ENCODE data around the gene GMCL1.
"Not testable (repeated sequence)": the region's sequence is repeated elsewhere in the genome, so short reads cannot be mapped to it uniquely, and the experiment has no call there.

GMCL1 gene

DNA sequence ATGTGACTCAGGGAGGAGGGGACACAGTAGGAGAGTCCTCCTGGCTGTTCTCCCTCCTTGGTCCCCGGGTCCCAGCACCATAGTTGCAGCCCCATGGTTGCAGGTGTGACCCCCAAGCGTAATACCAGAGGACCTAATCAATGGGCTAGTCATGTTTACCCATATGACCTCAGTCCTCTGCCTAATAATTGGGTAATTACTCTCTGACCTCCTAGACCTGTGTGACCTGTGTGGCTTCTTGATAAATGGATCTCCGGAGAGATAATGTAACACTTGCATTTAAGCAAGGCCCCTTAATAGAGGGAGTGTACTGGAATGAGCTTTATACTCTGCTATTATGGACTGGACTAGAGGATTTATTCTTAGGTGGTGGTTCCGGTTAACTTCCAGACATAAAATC is 32.2 kb upstream of the GMCL1 start:
- Histone ChIP-seq H3K9ac (ENCODE audit: low read length) (no peak overlapping the region), H3K27me3 (ENCODE audit: control insufficient read depth, insufficient read depth, low read length) (no peaks in the 10 kb centered on the region), H3K36me3 (ENCODE audit: control insufficient read depth, insufficient read depth, low read length) (peaks cover 5% of the 10 kb centered on the region), H3K27ac (ENCODE audit: low read depth, low read length) (peak overlapping the region; percentile 12), H3K4me1 (ENCODE audit: control insufficient read depth, insufficient read depth, low read length) (peaks cover 6% of the 10 kb centered on the region), H3K4me3 (ENCODE audit: low read length) (no peak overlapping the region)

DNA sequence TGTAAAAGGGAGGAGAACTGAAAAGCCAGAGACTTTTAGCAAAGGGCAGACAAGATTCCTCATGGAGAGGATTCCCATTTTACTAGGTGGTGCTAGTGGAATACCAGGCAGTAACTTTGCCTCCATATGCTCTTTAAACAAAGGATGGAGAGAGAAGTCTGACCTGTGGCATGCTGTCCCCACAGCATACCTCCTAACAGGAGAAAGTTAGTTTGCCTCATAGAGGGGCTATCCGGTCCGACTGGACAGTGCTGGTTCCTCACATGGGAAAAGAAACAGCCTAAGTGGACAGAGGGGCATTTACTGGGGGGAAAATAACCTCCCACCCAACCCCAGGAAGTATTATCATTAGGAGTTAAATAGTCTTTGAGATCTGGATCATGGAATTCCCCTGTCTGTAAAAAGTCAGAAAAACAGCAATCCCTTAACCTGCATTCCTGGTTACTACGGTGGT is 31.6 kb upstream of the GMCL1 start:
- Histone ChIP-seq H3K4me3 (ENCODE audit: low read length) (peak overlapping the region; percentile 70), H3K27ac (ENCODE audit: low read depth, low read length) (no peak overlapping the region), H3K36me3 (ENCODE audit: control insufficient read depth, insufficient read depth, low read length) (peaks cover 5% of the 10 kb centered on the region), H3K4me1 (ENCODE audit: control insufficient read depth, insufficient read depth, low read length) (peaks cover 6% of the 10 kb centered on the region), H3K9ac (ENCODE audit: low read length) (no peak overlapping the region), H3K27me3 (ENCODE audit: control insufficient read depth, insufficient read depth, low read length) (no peaks in the 10 kb centered on the region)

GRCh38 chr2:69798290-69798908 is 31.1 kb upstream of the GMCL1 start:
- Histone ChIP-seq H3K4me3 (ENCODE audit: low read length) (peak overlapping the region; percentile 70), H3K27ac (ENCODE audit: low read depth, low read length) (peak overlapping the region; percentile 80), H3K27me3 (ENCODE audit: control insufficient read depth, insufficient read depth, low read length) (no peaks in the 10 kb centered on the region), H3K36me3 (ENCODE audit: control insufficient read depth, insufficient read depth, low read length) (peaks cover 4% of the 10 kb centered on the region), H3K4me1 (ENCODE audit: control insufficient read depth, insufficient read depth, low read length) (peaks cover 6% of the 10 kb centered on the region), H3K9ac (ENCODE audit: low read length) (peak overlapping the region; percentile 34)

- H3K9ac ChIP-seq (ENCODE audit: low read length) = no peak overlapping the region
Observed at GRCh38 chr2:69798909-69799526, 30.4 kb upstream of the GMCL1 start.

GRCh38 chr2:69801745-69802290 is 27.6 kb upstream of the GMCL1 start:
- Histone ChIP-seq H3K27me3 (ENCODE audit: control insufficient read depth, insufficient read depth, low read length) (no peaks in the 10 kb centered on the region), H3K36me3 (ENCODE audit: control insufficient read depth, insufficient read depth, low read length) (no peaks in the 10 kb centered on the region), H3K4me1 (ENCODE audit: control insufficient read depth, insufficient read depth, low read length) (peaks cover 6% of the 10 kb centered on the region), H3K9ac (ENCODE audit: low read length) (no peak overlapping the region), H3K27ac (ENCODE audit: low read depth, low read length) (no peak overlapping the region), H3K4me3 (ENCODE audit: low read length) (no peak overlapping the region)

More at GRCh38 chr2:69798909-69799526, 30.4 kb upstream of the GMCL1 start:
- peak overlapping the region; percentile 70 for H3K4me3 ChIP-seq (ENCODE audit: low read length)
- H3K36me3 ChIP-seq (ENCODE audit: control insufficient read depth, insufficient read depth, low read length) = peaks cover 3% of the 10 kb centered on the region
- H3K27ac ChIP-seq (ENCODE audit: low read depth, low read length) = peak overlapping the region; percentile 80
- no peaks in the 10 kb centered on the region for H3K27me3 ChIP-seq (ENCODE audit: control insufficient read depth, insufficient read depth, low read length)
- peaks cover 6% of the 10 kb centered on the region for H3K4me1 ChIP-seq (ENCODE audit: control insufficient read depth, insufficient read depth, low read length)

DNA sequence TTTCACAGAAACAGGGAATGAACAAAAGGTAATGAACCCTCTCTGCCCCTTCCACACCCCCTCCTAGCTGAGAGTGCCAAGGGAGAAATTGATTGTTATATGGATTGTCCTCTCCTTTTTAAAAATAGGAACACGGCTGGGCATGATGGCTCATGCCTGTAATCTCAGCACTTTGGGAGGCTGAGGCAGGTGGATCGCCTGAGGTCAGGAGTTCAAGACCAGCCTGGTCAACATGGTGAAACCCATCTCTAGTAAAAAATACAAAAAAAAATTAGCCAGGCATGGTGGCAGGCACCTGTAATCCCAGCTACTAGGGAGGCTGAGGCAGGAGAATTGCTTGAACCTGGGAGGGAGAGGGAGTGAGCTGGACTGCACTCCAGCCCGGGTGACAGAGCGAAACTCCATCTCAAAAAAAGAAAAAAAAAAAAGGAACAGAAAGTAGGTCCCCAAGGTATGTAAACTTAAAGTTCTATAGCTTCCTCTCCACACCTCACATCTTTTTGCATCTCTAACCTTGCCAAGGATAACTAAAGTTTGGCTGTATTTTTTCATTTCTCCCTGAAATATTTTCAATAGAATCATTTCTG is 26.6 kb upstream of the GMCL1 start:
- not testable (repeated sequence) for H3K36me3 ChIP-seq (ENCODE audit: control insufficient read depth, insufficient read depth, low read length); H3K4me1 ChIP-seq (ENCODE audit: control insufficient read depth, insufficient read depth, low read length); H3K27me3 ChIP-seq (ENCODE audit: control insufficient read depth, insufficient read depth, low read length); H3K27ac ChIP-seq (ENCODE audit: low read depth, low read length); H3K9ac ChIP-seq (ENCODE audit: low read length); H3K4me3 ChIP-seq (ENCODE audit: low read length)

DNA sequence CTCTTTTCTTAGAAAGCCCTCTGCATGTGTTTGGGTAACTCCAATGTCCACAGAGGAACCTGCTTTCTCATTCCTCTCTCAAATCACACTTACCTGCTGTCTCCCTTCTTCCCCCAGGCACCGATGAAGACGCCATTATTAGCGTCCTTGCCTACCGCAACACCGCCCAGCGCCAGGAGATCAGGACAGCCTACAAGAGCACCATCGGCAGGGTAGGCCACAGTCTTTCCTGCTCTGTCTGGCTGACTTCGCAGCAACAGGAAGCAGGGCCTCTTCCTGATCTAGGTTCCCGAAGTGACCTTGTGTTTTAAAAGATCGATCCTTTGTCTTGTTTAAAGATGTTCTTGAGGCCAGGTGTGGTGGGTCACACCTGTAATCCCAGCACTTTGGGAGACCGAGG is 25.0 kb upstream of the GMCL1 start:
- no peak overlapping the region for H3K4me3 ChIP-seq (ENCODE audit: low read length)
- H3K36me3 ChIP-seq (ENCODE audit: control insufficient read depth, insufficient read depth, low read length) = peaks cover 7% of the 10 kb centered on the region
- no peaks in the 10 kb centered on the region for H3K27me3 ChIP-seq (ENCODE audit: control insufficient read depth, insufficient read depth, low read length)
- H3K27ac ChIP-seq (ENCODE audit: low read depth, low read length) = no peak overlapping the region
- no peak overlapping the region for H3K9ac ChIP-seq (ENCODE audit: low read length)
- H3K4me1 ChIP-seq (ENCODE audit: control insufficient read depth, insufficient read depth, low read length) = no peaks in the 10 kb centered on the region

DNA sequence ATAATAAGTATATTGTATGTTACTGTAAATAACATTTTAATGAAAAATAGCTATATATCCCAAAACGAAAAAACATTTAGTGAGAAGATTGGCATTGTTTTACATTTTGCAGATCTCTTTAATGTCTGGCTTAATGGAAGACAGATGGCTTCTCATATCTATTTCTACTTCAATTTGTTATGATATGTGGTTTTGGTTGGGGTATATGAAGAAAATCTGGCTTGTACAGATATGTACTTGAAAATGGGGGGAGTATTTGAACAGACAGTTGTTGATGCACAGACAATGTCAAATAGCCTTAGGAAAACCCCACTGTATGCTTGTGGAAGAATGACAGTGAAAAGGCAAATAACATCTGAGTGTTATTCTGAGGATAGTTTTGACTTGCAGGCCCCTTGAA is 23.6 kb upstream of the GMCL1 start:
- no peaks in the 10 kb centered on the region for H3K4me1 ChIP-seq (ENCODE audit: control insufficient read depth, insufficient read depth, low read length)
- H3K4me3 ChIP-seq (ENCODE audit: low read length) = no peak overlapping the region
- peaks cover 7% of the 10 kb centered on the region for H3K36me3 ChIP-seq (ENCODE audit: control insufficient read depth, insufficient read depth, low read length)
- H3K9ac ChIP-seq (ENCODE audit: low read length) = no peak overlapping the region
- H3K27ac ChIP-seq (ENCODE audit: low read depth, low read length) = no peak overlapping the region
- H3K27me3 ChIP-seq (ENCODE audit: control insufficient read depth, insufficient read depth, low read length) = no peaks in the 10 kb centered on the region

DNA sequence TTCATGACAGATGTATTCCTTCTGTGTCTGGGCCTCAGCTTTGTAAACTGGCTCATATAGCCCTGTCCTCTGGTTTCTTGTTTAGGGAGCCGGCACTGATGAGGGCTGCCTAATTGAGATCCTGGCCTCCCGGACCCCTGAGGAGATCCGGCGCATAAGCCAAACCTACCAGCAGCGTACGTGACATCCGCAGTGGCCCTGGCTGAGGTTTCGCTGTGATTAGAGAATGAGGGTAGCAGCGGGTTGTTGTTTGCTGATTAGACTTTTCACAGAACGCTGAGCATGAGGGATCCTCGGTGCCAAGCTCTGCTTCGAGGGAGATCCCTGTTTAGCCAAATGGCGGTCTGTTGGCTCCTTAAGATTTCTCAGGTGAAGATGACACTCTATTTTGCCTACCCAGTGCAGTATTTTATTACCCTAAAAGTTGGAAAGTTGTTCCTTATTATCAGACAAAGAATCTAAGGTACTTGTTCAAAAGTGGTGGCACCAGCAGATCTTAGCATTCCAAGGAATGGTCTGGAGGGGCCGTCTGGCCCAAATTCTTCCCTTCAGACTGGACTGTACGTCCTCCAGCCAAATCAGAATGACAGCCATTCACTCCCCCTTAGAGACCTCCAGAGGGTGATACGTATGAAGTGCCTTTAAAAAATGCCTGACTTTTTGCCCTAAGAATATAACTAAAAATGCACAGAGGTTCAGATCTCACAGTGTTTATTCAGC is 21.5 kb upstream of the GMCL1 start:
- no peaks in the 10 kb centered on the region for H3K4me1 ChIP-seq (ENCODE audit: control insufficient read depth, insufficient read depth, low read length)
- no peak overlapping the region for H3K4me3 ChIP-seq (ENCODE audit: low read length)
- no peak overlapping the region for H3K9ac ChIP-seq (ENCODE audit: low read length)
- H3K27me3 ChIP-seq (ENCODE audit: control insufficient read depth, insufficient read depth, low read length) = no peaks in the 10 kb centered on the region
- H3K36me3 ChIP-seq (ENCODE audit: control insufficient read depth, insufficient read depth, low read length) = peaks cover 22% of the 10 kb centered on the region
- no peak overlapping the region for H3K27ac ChIP-seq (ENCODE audit: low read depth, low read length)

DNA sequence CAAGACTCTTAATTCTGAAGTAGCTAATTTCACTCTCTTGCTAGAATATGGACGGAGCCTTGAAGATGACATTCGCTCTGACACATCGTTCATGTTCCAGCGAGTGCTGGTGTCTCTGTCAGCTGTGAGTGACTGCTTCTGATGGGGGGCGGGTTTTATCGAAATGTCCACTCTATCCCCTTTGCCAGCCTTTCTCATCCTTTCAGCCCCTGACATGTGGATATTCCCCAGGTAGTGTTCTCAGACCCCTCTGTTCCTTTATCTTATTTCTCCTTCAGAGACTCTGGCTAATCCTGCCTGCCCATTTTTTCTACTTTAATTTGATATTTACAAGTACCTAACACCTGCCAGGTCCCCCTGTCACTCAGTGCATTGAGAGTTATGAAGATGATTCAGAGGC is 18.9 kb upstream of the GMCL1 start:
- Histone ChIP-seq H3K27ac (ENCODE audit: low read depth, low read length) (no peak overlapping the region), H3K27me3 (ENCODE audit: control insufficient read depth, insufficient read depth, low read length) (no peaks in the 10 kb centered on the region), H3K9ac (ENCODE audit: low read length) (no peak overlapping the region), H3K4me3 (ENCODE audit: low read length) (no peak overlapping the region), H3K4me1 (ENCODE audit: control insufficient read depth, insufficient read depth, low read length) (no peaks in the 10 kb centered on the region), H3K36me3 (ENCODE audit: control insufficient read depth, insufficient read depth, low read length) (peaks cover 22% of the 10 kb centered on the region)

DNA sequence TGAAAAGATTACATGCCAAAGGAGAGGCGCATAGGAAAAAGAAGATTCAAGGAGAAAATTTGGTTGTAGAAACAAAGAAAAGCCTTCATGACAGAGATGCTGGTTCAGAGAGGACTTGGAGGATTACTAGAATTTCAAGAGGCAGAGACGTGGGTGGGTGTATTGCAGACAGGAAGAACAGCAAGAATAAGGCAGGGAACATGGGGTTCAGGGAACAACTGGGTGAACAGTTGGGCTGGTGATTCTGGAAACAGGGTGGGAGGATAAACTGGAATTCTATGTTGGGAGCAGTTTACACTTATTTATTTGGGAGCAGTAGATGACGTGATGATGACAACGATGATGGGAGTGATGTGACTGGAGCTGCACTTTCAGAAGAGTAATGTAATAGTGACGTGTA is 18.4 kb upstream of the GMCL1 start:
- no peak overlapping the region for H3K9ac ChIP-seq (ENCODE audit: low read length)
- H3K27ac ChIP-seq (ENCODE audit: low read depth, low read length) = no peak overlapping the region
- H3K4me3 ChIP-seq (ENCODE audit: low read length) = no peak overlapping the region
- H3K4me1 ChIP-seq (ENCODE audit: control insufficient read depth, insufficient read depth, low read length) = no peaks in the 10 kb centered on the region
- no peaks in the 10 kb centered on the region for H3K27me3 ChIP-seq (ENCODE audit: control insufficient read depth, insufficient read depth, low read length)
- H3K36me3 ChIP-seq (ENCODE audit: control insufficient read depth, insufficient read depth, low read length) = peaks cover 22% of the 10 kb centered on the region

DNA sequence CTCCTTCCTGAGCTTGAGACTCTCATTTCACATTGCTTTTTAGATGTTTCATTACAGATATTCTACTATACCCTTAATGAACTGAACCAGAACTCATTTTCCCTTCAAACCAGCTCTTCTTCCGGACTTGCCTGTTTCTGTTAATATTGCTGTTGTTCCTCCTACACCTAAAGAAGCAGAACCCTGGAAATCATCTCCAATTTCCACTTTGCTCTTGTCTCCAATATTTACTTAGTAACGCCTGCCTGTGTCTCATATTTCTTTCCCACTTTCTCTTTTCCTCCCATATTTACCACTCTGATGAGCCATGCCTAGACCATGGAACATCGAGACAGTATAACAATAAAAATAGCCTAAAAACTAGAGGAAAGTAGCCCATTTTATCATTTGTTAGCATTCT is 17.9 kb upstream of the GMCL1 start:
- Histone ChIP-seq H3K27ac (ENCODE audit: low read depth, low read length) (no peak overlapping the region), H3K4me1 (ENCODE audit: control insufficient read depth, insufficient read depth, low read length) (no peaks in the 10 kb centered on the region), H3K36me3 (ENCODE audit: control insufficient read depth, insufficient read depth, low read length) (peaks cover 22% of the 10 kb centered on the region), H3K27me3 (ENCODE audit: control insufficient read depth, insufficient read depth, low read length) (no peaks in the 10 kb centered on the region), H3K4me3 (ENCODE audit: low read length) (no peak overlapping the region), H3K9ac (ENCODE audit: low read length) (no peak overlapping the region)
